ENCODE results near the gene BRPF3. TPM values are rescaled to one million over a fixed set of nuclear protein-coding genes. Genes with fewer than 3 reads are reported as not detected.

The BRPF3 gene
- total RNA-seq, 2 donors from 2014 or later: 33.2 to 72.1 TPM

GRCh38 chr6:36241728-36242127 is 45.2 kb downstream of the BRPF3 start:
- Histone ChIP-seq H3K27ac (no peak overlapping the region), H3K4me1 (replicated peaks) (no peaks in the 10 kb centered on the region), H3K4me3 (no peak overlapping the region), H3K9me3 (no peaks in the 10 kb centered on the region), H3K27me3 (replicated peaks; ENCODE audit: insufficient read depth) (no peaks in the 10 kb centered on the region), H3K36me3 (no peaks in the 10 kb centered on the region)
- TF ChIP-seq CTCF (IDR thresholded peaks at IDR 0.05): no peak
- no peak for TF ChIP-seq POLR2A (IDR thresholded peaks at IDR 0.05)
- no peak for TF ChIP-seq POLR2AphosphoS5 (IDR thresholded peaks at IDR 0.05)
- no peak for DNase-seq (ENCODE audit: low spot score)
- intact Hi-C loops (cut with DNase I): no loop called here
- 72% methylated on average over 10 of the region's 10 CpGs for WGBS

GRCh38 chr6:36242161-36242560 is 45.6 kb downstream of the BRPF3 start:
- Histone ChIP-seq H3K4me3 (no peak overlapping the region), H3K4me1 (replicated peaks) (no peaks in the 10 kb centered on the region), H3K27me3 (replicated peaks; ENCODE audit: insufficient read depth) (no peaks in the 10 kb centered on the region), H3K27ac (no peak overlapping the region), H3K9me3 (no peaks in the 10 kb centered on the region), H3K36me3 (no peaks in the 10 kb centered on the region)
- no peak for TF ChIP-seq POLR2AphosphoS5 (IDR thresholded peaks at IDR 0.05)
- no peak for TF ChIP-seq CTCF (IDR thresholded peaks at IDR 0.05)
- TF ChIP-seq POLR2A (IDR thresholded peaks at IDR 0.05): no peak
- intact Hi-C loops (cut with DNase I): no loop called here
- 90% methylated on average over 5 of the region's 5 CpGs for WGBS
- no peak for DNase-seq (ENCODE audit: low spot score)

- Histone ChIP-seq H3K4me1 (replicated peaks) (no peaks in the 10 kb centered on the region), H3K4me3 (no peak overlapping the region), H3K9me3 (no peaks in the 10 kb centered on the region), H3K27ac (no peak overlapping the region), H3K36me3 (no peaks in the 10 kb centered on the region), H3K27me3 (replicated peaks; ENCODE audit: insufficient read depth) (no peaks in the 10 kb centered on the region)
- no peak for DNase-seq (ENCODE audit: low spot score)
- TF ChIP-seq POLR2A (IDR thresholded peaks at IDR 0.05): no peak
- TF ChIP-seq POLR2AphosphoS5 (IDR thresholded peaks at IDR 0.05): no peak
- TF ChIP-seq CTCF (IDR thresholded peaks at IDR 0.05): no peak
- intact Hi-C loops (cut with DNase I): no loop called here
- WGBS: 91% methylated on average over 4 of the region's 4 CpGs
Measured at GRCh38 chr6:36242626-36243025, 46.1 kb downstream of the BRPF3 start.

GRCh38 chr6:36243562-36244212 is 47.1 kb downstream of the BRPF3 start:
- H3K36me3 ChIP-seq: no peaks in the 10 kb centered on the region
- no peaks in the 10 kb centered on the region for H3K27me3 ChIP-seq (replicated peaks; ENCODE audit: insufficient read depth)
- no peaks in the 10 kb centered on the region for H3K4me1 ChIP-seq (replicated peaks)
- no peak overlapping the region for H3K4me3 ChIP-seq
- no peaks in the 10 kb centered on the region for H3K9me3 ChIP-seq
- intact Hi-C loops (cut with DNase I): no loop called here
- WGBS: 78% methylated on average over 3 of the region's 3 CpGs
- H3K27ac ChIP-seq: no peak overlapping the region
- no peak for DNase-seq (ENCODE audit: low spot score)
- TF ChIP-seq POLR2A (IDR thresholded peaks at IDR 0.05): no peak

GRCh38 chr6:36244641-36245280 is 48.2 kb downstream of the BRPF3 start:
- H3K4me1 ChIP-seq (replicated peaks): no peaks in the 10 kb centered on the region
- no peak overlapping the region for H3K27ac ChIP-seq
- no peak overlapping the region for H3K4me3 ChIP-seq
- H3K9me3 ChIP-seq: no peaks in the 10 kb centered on the region
- intact Hi-C loops (cut with DNase I): no loop called here
- WGBS: 83% methylated on average over 8 of the region's 8 CpGs
- no peak for DNase-seq (ENCODE audit: low spot score)
- H3K27me3 ChIP-seq (replicated peaks; ENCODE audit: insufficient read depth): no peaks in the 10 kb centered on the region
- no peak for TF ChIP-seq POLR2AphosphoS5 (IDR thresholded peaks at IDR 0.05)
- TF ChIP-seq POLR2A (IDR thresholded peaks at IDR 0.05): no peak
- TF ChIP-seq CTCF (IDR thresholded peaks at IDR 0.05): no peak
- no peaks in the 10 kb centered on the region for H3K36me3 ChIP-seq
